Activated CD8-positive, alpha-beta T cell treated with anti-CD3 and anti-CD28 coated beads, Interleukin-2, amount 10 ng/mL, durations not matched to agents 7 days and 5 days (primary cell): ENCODE data around the gene MRE11. TPM values are rescaled to one million over a fixed set of nuclear protein-coding genes. Genes with fewer than 3 reads are reported as not detected.
A peak's percentile ranks its signal among the peaks of the same experiment; 100 is the strongest.

Experiments
- ATAC-seq: fragments of 150-1000 bp; cut with Tn5 transposase; one replicate; pipeline ENCODE4 v1.10.0; 2021; ENCODE audit warnings: moderate library complexity
- CTCF ChIA-PET: fragments of 350-600 bp; sonication (Branson Sonifier 250); formaldehyde crosslinking; loops from one replicate; lab custom pipeline; 2021; ENCODE audit warnings: antibody characterized with exemption; lab: Charles Lee
- POLR2A ChIA-PET: fragments of 350-600 bp; sonication (Branson Sonifier 250); formaldehyde crosslinking; loops from one replicate; lab custom pipeline; 2021; ENCODE audit warnings: antibody characterized with exemption; lab: Charles Lee
- DNase-seq: peaks from one replicate; pipeline ENCODE4 v3.0.0-alpha.2; 2020
- H3K27ac Mint-ChIP-seq: one replicate; pipeline ENCODE4 v1.8.0; 2021; ENCODE audit warnings: mild to moderate bottlenecking, mixed read lengths
- H3K27me3 Mint-ChIP-seq: one replicate; pipeline ENCODE4 v1.8.0; 2021; ENCODE audit warnings: low read depth, mixed read lengths
- H3K36me3 Mint-ChIP-seq: one replicate; pipeline ENCODE4 v1.8.0; 2021; ENCODE audit warnings: low read depth, mixed read lengths
- H3K4me1 Mint-ChIP-seq: one replicate; pipeline ENCODE4 v1.8.0; 2021; ENCODE audit warnings: low read depth, mixed read lengths
- H3K4me3 Mint-ChIP-seq: one replicate; pipeline ENCODE4 v1.8.0; 2021; ENCODE audit warnings: mild to moderate bottlenecking, mixed read lengths
- H3K9me3 Mint-ChIP-seq: one replicate; pipeline ENCODE4 v1.8.0; 2022; ENCODE audit warnings: mixed read lengths; ENCODE audit not compliant: insufficient read depth
- total RNA-seq, 2 experiments: library from RNA; stranded (reverse); gene quantifications; one replicate each; pipeline ENCODE4 v1.2.3, GENCODE V29; 2021

Gene MRE11
- total RNA-seq = 10 to 100 TPM; 35.8 to 36.5 TPM

- Mint-ChIP-seq H3K4me3 (peak within 1 kb of the TSS; percentile 96), H3K9me3 (no peaks in the 10 kb centered on the region), H3K36me3 (peaks cover 35% of the 10 kb centered on the region), H3K27ac (peak within 1 kb of the TSS; percentile 92), H3K27me3 (no peaks in the 10 kb centered on the region), H3K4me1 (peaks cover 30% of the 10 kb centered on the region)
- ChIA-PET POLR2A (interaction anchor here (0.6 to 1.7 kb wide), 6 partner anchors 19 to 1814 kb away, joined by 3 to 6 read pairs (median 4); partner anchors contain the start of gene PANX1), CTCF (interaction anchor here (1.1 to 1.6 kb wide), 2 partner anchors 11 to 365 kb away, joined by 3 to 5 read pairs; partner anchors contain the start of gene PANX1)
- peak; percentile 99 for ATAC-seq
- DNase-seq = peak; percentile 97
These were observed at the start of gene MRE11, which contains the start of gene ANKRD49 for GRCh38 chr11:94493281-94494125. TSS of gene MRE11 (minus strand) at chr11:94493844. CDS start at chr11:94492801, 1,043 bp downstream. TSS of gene ANKRD49 (plus strand) at chr11:94493984. CDS start at chr11:94496694, 2,710 bp downstream.

GRCh38 chr11:94539420-94539819 is 45.8 kb upstream of the MRE11 start:
- POLR2A ChIA-PET = no interaction called here
- Mint-ChIP-seq H3K9me3 (no peaks in the 10 kb centered on the region), H3K27ac (no peak overlapping the region), H3K27me3 (peaks cover 24% of the 10 kb centered on the region), H3K36me3 (no peaks in the 10 kb centered on the region), H3K4me3 (no peak overlapping the region), H3K4me1 (peaks cover 11% of the 10 kb centered on the region)
- no peak for DNase-seq
- CTCF ChIA-PET = no interaction called here
- ATAC-seq = no peak

DNA sequence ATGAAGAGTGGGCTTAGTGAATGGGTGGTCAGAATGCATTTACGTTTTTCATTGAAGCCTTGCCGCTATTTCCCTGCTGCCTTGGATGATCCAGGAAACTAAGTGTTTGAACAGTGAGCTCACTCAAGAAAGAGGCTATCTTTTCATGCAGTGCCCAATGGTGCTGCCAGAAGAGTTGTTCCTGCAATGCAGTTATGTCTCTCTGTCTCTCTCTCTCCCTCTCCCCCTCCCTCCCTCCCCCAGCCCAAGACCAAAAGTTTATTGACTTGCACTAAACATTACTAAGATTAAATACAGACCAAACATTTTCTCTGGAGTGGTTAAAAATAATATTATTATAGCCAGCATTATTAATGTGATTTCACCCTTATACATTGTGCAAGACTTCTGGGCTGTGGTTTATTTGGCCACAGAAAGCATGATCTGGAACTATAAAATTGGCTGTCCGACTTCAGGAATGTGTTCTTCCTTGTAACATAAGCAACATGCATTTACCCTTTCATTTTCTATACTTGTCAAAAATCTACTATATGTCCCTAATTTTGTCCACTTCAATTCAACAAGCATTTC is 43.5 kb upstream of the MRE11 start:
- Mint-ChIP-seq H3K36me3 (no peaks in the 10 kb centered on the region), H3K4me3 (no peak overlapping the region), H3K4me1 (no peaks in the 10 kb centered on the region), H3K27ac (no peak overlapping the region), H3K27me3 (peaks cover 28% of the 10 kb centered on the region), H3K9me3 (no peaks in the 10 kb centered on the region)
- POLR2A ChIA-PET = no interaction called here
- no peak for ATAC-seq
- CTCF ChIA-PET = interaction anchor here (0.6 kb wide), 1 partner anchor 39 kb away, joined by 3 read pairs; no protein-coding TSS in a partner anchor
- DNase-seq = no peak

GRCh38 chr11:94536386-94536785 is 42.7 kb upstream of the MRE11 start:
- no peak for DNase-seq
- no peak for ATAC-seq
- no peak overlapping the region for H3K4me3 Mint-ChIP-seq
- H3K9me3 Mint-ChIP-seq = no peaks in the 10 kb centered on the region
- no peak overlapping the region for H3K27ac Mint-ChIP-seq
- peaks cover 28% of the 10 kb centered on the region for H3K27me3 Mint-ChIP-seq
- ChIA-PET POLR2A (no interaction called here), CTCF (interaction anchor here (1.5 kb wide), 1 partner anchor 15 kb away, joined by 3 read pairs; no protein-coding TSS in a partner anchor)
- no peaks in the 10 kb centered on the region for H3K4me1 Mint-ChIP-seq
- H3K36me3 Mint-ChIP-seq = no peaks in the 10 kb centered on the region

DNA sequence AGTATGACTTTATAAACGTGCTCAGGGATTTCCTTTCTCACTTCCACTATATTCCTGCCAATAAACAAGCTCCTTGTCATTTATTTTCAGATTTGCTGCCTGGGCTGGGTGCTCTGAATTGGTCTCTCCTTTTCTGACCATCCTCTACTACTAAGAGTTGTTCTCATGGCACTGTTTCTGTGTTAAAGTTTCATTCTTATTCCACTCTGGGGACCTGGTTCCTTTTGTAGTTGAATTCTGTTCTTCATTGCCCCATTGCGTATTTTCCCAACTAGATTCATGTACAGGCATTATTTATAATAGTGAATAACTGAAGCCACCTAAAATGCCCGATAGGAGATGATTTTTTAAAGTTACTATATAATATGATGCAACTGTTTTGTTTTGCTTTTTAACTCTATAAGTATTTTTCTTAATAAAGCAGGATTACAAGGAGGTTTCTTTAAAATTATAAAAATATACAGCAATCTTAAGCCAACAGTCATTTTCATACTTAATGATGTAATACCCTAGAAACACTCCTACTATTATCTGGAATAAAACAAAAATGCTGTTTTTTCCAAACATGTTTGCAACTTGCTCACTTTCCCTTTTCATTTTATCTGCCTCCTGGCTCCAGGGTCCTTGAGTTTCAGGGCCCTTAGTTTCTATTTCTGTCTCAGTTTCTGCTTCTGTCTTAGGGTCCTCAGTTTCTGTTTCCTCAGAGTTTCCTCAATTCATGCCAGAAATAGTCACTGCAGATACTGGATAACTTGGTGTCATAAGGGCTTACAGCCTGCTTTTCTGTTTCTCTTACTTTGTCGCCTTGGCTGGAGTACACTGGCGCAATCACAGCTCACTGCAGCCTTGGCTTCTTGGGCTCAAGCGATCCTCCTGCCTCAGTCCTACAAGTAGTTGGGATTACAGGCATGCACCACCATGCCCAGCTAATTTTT is 40.3 kb upstream of the MRE11 start:
- ATAC-seq = no peak
- no peak overlapping the region for H3K27ac Mint-ChIP-seq
- H3K27me3 Mint-ChIP-seq = peaks cover 35% of the 10 kb centered on the region
- no peaks in the 10 kb centered on the region for H3K9me3 Mint-ChIP-seq
- no peak for DNase-seq
- H3K4me3 Mint-ChIP-seq = no peak overlapping the region
- ChIA-PET POLR2A (no interaction called here), CTCF (interaction anchor here (1.3 kb wide), 1 partner anchor 29 kb away, joined by 3 read pairs; no protein-coding TSS in a partner anchor)
- no peaks in the 10 kb centered on the region for H3K4me1 Mint-ChIP-seq
- H3K36me3 Mint-ChIP-seq = no peaks in the 10 kb centered on the region

DNA sequence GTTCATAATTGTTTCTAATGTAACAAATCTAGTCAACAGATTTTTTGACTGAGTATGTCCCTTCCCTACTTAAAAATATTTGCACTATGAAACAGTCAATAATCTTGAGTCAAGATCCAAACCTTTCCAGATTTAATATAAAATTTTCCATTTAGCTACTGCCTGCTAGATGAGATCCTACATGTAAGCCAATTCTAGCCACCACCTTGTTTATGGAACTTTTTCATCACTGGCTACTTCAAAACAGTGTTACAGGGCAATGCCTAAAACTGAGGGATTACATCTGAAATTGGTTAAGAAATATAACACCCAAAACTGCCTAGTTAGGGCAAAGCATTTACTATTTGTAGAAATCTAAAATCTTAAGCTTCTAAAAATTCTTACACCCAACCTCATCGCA is 39.6 kb upstream of the MRE11 start:
- Mint-ChIP-seq H3K27me3 (peaks cover 38% of the 10 kb centered on the region), H3K4me3 (no peak overlapping the region), H3K36me3 (no peaks in the 10 kb centered on the region), H3K27ac (no peak overlapping the region), H3K9me3 (no peaks in the 10 kb centered on the region), H3K4me1 (no peaks in the 10 kb centered on the region)
- no peak for DNase-seq
- no peak for ATAC-seq
- ChIA-PET CTCF (no interaction called here), POLR2A (no interaction called here)

GRCh38 chr11:94532211-94532610 is 38.6 kb upstream of the MRE11 start:
- H3K27me3 Mint-ChIP-seq = peaks cover 38% of the 10 kb centered on the region
- H3K4me1 Mint-ChIP-seq = no peaks in the 10 kb centered on the region
- ChIA-PET CTCF (no interaction called here), POLR2A (no interaction called here)
- H3K4me3 Mint-ChIP-seq = no peak overlapping the region
- ATAC-seq (no peak), DNase-seq (no peak)
- H3K27ac Mint-ChIP-seq = no peak overlapping the region
- no peaks in the 10 kb centered on the region for H3K36me3 Mint-ChIP-seq
- H3K9me3 Mint-ChIP-seq = no peaks in the 10 kb centered on the region

GRCh38 chr11:94528551-94528950 is 34.9 kb upstream of the MRE11 start:
- peaks cover 33% of the 10 kb centered on the region for H3K27me3 Mint-ChIP-seq
- no peaks in the 10 kb centered on the region for H3K36me3 Mint-ChIP-seq
- H3K4me3 Mint-ChIP-seq = no peak overlapping the region
- DNase-seq = no peak
- H3K9me3 Mint-ChIP-seq = no peaks in the 10 kb centered on the region
- no peaks in the 10 kb centered on the region for H3K4me1 Mint-ChIP-seq
- no peak for ATAC-seq
- ChIA-PET CTCF (interaction anchor here (1.0 kb wide), 1 partner anchor 10 kb away, joined by 4 read pairs; no protein-coding TSS in a partner anchor), POLR2A (no interaction called here)
- no peak overlapping the region for H3K27ac Mint-ChIP-seq

GRCh38 chr11:94526645-94527438 is 33.2 kb upstream of the MRE11 start:
- Mint-ChIP-seq H3K27me3 (peaks cover 31% of the 10 kb centered on the region), H3K4me1 (no peaks in the 10 kb centered on the region), H3K4me3 (no peak overlapping the region), H3K27ac (no peak overlapping the region), H3K9me3 (no peaks in the 10 kb centered on the region), H3K36me3 (no peaks in the 10 kb centered on the region)
- DNase-seq = no peak
- ChIA-PET CTCF (no interaction called here), POLR2A (no interaction called here)
- ATAC-seq = no peak

DNA sequence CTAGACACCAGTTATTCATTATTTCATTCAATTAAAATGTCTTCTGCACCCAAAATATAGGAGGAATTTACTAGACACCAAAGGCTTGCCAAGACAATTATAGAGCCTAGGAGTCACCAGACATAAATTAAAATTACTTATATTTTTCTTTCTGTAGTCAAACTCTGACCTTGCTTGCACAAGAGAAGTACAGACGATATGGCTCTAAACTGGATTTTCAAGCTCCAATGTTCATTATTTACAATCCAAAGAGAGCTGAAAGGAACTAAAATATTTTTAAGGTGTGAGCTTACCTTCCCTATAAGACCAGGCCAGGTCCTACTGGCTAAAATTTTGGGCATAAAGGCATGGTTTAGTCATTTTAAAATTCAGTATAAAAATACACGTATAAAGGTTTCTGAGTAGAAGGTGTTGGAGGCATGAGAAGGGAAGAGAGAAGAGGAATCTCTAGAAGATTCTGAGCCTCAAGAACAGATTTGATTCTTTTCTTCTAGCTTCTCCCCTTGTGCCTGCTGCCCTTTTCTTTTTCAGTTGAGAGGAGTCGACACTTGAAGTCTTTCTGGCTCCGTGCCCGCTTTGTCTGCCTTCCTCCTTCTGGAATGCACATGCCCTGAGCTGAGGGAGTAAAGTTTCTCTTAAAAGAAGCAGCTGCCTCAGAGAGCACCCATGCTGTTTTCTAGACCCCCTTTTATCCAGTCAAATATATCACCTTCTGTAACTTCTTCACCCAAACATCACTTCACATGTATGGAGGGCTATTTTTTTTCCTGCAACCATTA is 32.1 kb upstream of the MRE11 start:
- H3K27me3 Mint-ChIP-seq = peaks cover 29% of the 10 kb centered on the region

More for the DNA sequence above, 32.1 kb upstream of the MRE11 start:
- no peak overlapping the region for H3K27ac Mint-ChIP-seq
- H3K36me3 Mint-ChIP-seq = no peaks in the 10 kb centered on the region
- no peaks in the 10 kb centered on the region for H3K4me1 Mint-ChIP-seq
- no peak for ATAC-seq
- ChIA-PET POLR2A (no interaction called here), CTCF (interaction anchor here (0.9 to 1.0 kb wide), 2 partner anchors 9 to 14 kb away, joined by 3 to 4 read pairs; partner anchors contain the start of gene C11orf97)
- DNase-seq = no peak
- H3K9me3 Mint-ChIP-seq = no peaks in the 10 kb centered on the region
- H3K4me3 Mint-ChIP-seq = no peak overlapping the region
